IPS-20b (cell line): ENCODE data around the gene ATP2A1.
"Not testable (repeated sequence)": the region's sequence is repeated elsewhere in the genome, so short reads cannot be mapped to it uniquely, and the experiment has no call there.

Experiments
- H3K27ac ChIP-seq: one replicate; pipeline ENCODE4 v1.5.1; 2013; ENCODE audit warnings: low read length
- H3K27me3 ChIP-seq: 2 replicates; pipeline ENCODE4 v1.6.1; 2013; ENCODE audit warnings: mild to moderate bottlenecking, low read length, inconsistent platforms; ENCODE audit not compliant: insufficient read depth
- H3K36me3 ChIP-seq: 2 replicates; pipeline ENCODE4 v1.6.1; 2013; ENCODE audit warnings: low read depth, mild to moderate bottlenecking, inconsistent platforms, low read length, moderate library complexity; ENCODE audit not compliant: insufficient read depth
- H3K4me1 ChIP-seq: 2 replicates; pipeline ENCODE4 v1.6.1; 2013; ENCODE audit warnings: mild to moderate bottlenecking, control low read depth, inconsistent platforms, low read length, moderate library complexity; ENCODE audit not compliant: insufficient read depth
- H3K4me3 ChIP-seq: 2 replicates; pipeline ENCODE4 v1.5.1; 2013; ENCODE audit warnings: mild to moderate bottlenecking, low read length, inconsistent platforms
- H3K9ac ChIP-seq: 2 replicates; pipeline ENCODE4 v1.6.1; 2013; ENCODE audit warnings: low read depth, mild to moderate bottlenecking, inconsistent platforms, low read length, moderate library complexity
- H3K9me3 ChIP-seq: 2 replicates; pipeline ENCODE4 v1.6.1; 2013; ENCODE audit warnings: mild to moderate bottlenecking, low read depth, low read length, inconsistent platforms; ENCODE audit not compliant: insufficient read depth

ATP2A1 gene

GRCh38 chr16:28865001-28865688 lies 13.1 kb upstream of the ATP2A1 start:
- Histone ChIP-seq H3K27ac (no peak overlapping the region), H3K36me3 (peaks cover 31% of the 10 kb centered on the region), H3K4me3 (peak overlapping the region; percentile 99), H3K4me1 (peaks cover 8% of the 10 kb centered on the region; the same call in 1 of the 2 replicates), H3K9ac (peak overlapping the region; percentile 100; the same call in 1 of the 2 replicates), H3K9me3 (no peaks in the 10 kb centered on the region), H3K27me3 (no peaks in the 10 kb centered on the region)

GRCh38 chr16:28865722-28866453 lies 12.4 kb upstream of the ATP2A1 start:
- no peaks in the 10 kb centered on the region for H3K27me3 ChIP-seq
- H3K9me3 ChIP-seq = no peaks in the 10 kb centered on the region
- no peak overlapping the region for H3K27ac ChIP-seq
- H3K4me3 ChIP-seq = no peak overlapping the region
- H3K9ac ChIP-seq = no peak overlapping the region
- peaks cover 8% of the 10 kb centered on the region; the same call in 1 of the 2 replicates for H3K4me1 ChIP-seq
- H3K36me3 ChIP-seq = peaks cover 38% of the 10 kb centered on the region

- no peak overlapping the region for H3K9ac ChIP-seq
- peaks cover 8% of the 10 kb centered on the region; the same call in 1 of the 2 replicates for H3K4me1 ChIP-seq
- H3K27ac ChIP-seq = no peak overlapping the region
- peaks cover 41% of the 10 kb centered on the region for H3K36me3 ChIP-seq
- no peaks in the 10 kb centered on the region for H3K9me3 ChIP-seq
- H3K27me3 ChIP-seq = no peaks in the 10 kb centered on the region
- no peak overlapping the region for H3K4me3 ChIP-seq
Observed at GRCh38 chr16:28866454-28866804, 11.9 kb upstream of the ATP2A1 start.

- Histone ChIP-seq H3K4me3 (no peak overlapping the region), H3K27ac (no peak overlapping the region), H3K9ac (no peak overlapping the region), H3K4me1 (peaks cover 8% of the 10 kb centered on the region; the same call in 1 of the 2 replicates), H3K36me3 (peaks cover 48% of the 10 kb centered on the region), H3K9me3 (no peaks in the 10 kb centered on the region), H3K27me3 (no peaks in the 10 kb centered on the region)
Observed at GRCh38 chr16:28867241-28867640, 11.0 kb upstream of the ATP2A1 start.

- H3K9ac ChIP-seq, H3K4me1 ChIP-seq, H3K4me3 ChIP-seq, H3K27me3 ChIP-seq, H3K27ac ChIP-seq, H3K9me3 ChIP-seq: not testable (repeated sequence)
- peaks cover 51% of the 10 kb centered on the region for H3K36me3 ChIP-seq
Observed at GRCh38 chr16:28867646-28868045, 10.6 kb upstream of the ATP2A1 start.

GRCh38 chr16:28869201-28869600 lies 9.1 kb upstream of the ATP2A1 start:
- H3K27ac ChIP-seq = no peak overlapping the region
- no peaks in the 10 kb centered on the region for H3K27me3 ChIP-seq
- H3K36me3 ChIP-seq = peaks cover 63% of the 10 kb centered on the region
- H3K4me1 ChIP-seq = peaks cover 8% of the 10 kb centered on the region; the same call in 1 of the 2 replicates
- no peaks in the 10 kb centered on the region for H3K9me3 ChIP-seq
- H3K4me3 ChIP-seq = no peak overlapping the region
- H3K9ac ChIP-seq = no peak overlapping the region

- Histone ChIP-seq H3K9ac (no peak overlapping the region), H3K9me3 (no peaks in the 10 kb centered on the region), H3K27me3 (no peaks in the 10 kb centered on the region), H3K36me3 (peaks cover 50% of the 10 kb centered on the region), H3K4me1 (0 out of 2 replicates have a peak, but pooled peaks cover 2% of the 10 kb centered on the region), H3K4me3 (no peak overlapping the region), H3K27ac (no peak overlapping the region)
Observed at GRCh38 chr16:28872952-28873351, 5.3 kb upstream of the ATP2A1 start.

- H3K36me3 ChIP-seq = peaks cover 48% of the 10 kb centered on the region
- no peaks in the 10 kb centered on the region for H3K27me3 ChIP-seq
- no peak overlapping the region for H3K9ac ChIP-seq
- peaks cover 4% of the 10 kb centered on the region; the same call in 1 of the 2 replicates for H3K4me1 ChIP-seq
- H3K9me3 ChIP-seq = no peaks in the 10 kb centered on the region
- no peak overlapping the region for H3K27ac ChIP-seq
- no peak overlapping the region for H3K4me3 ChIP-seq
Observed at GRCh38 chr16:28873543-28874201, 4.6 kb upstream of the ATP2A1 start.

GRCh38 chr16:28874406-28874805 lies 3.9 kb upstream of the ATP2A1 start:
- H3K4me3 ChIP-seq = no peak overlapping the region
- H3K27ac ChIP-seq = no peak overlapping the region
- no peak overlapping the region for H3K9ac ChIP-seq
- no peaks in the 10 kb centered on the region for H3K9me3 ChIP-seq
- H3K36me3 ChIP-seq = peaks cover 41% of the 10 kb centered on the region
- peaks cover 7% of the 10 kb centered on the region; the same call in 1 of the 2 replicates for H3K4me1 ChIP-seq
- no peaks in the 10 kb centered on the region for H3K27me3 ChIP-seq

GRCh38 chr16:28875134-28876018 lies 2.9 kb upstream of the ATP2A1 start:
- H3K4me3 ChIP-seq = no peak overlapping the region
- H3K9ac ChIP-seq = no peak overlapping the region
- H3K36me3 ChIP-seq = peaks cover 31% of the 10 kb centered on the region
- peaks cover under 1% of the 10 kb centered on the region for H3K27me3 ChIP-seq
- no peaks in the 10 kb centered on the region for H3K9me3 ChIP-seq
- no peak overlapping the region for H3K27ac ChIP-seq
- H3K4me1 ChIP-seq = peaks cover 7% of the 10 kb centered on the region; the same call in 1 of the 2 replicates
